HG03571 (cell line): Measurements from ENCODE around the gene CDC42BPB.

ENCODE experiments used
- ATAC-seq: cut with Tn5 transposase; IDR thresholded peaks from one replicate; pipeline ENCODE4 v1.9.1; 2021; ENCODE audit not compliant: unreplicated experiment

Gene CDC42BPB

GRCh38 chr14:103096387-103096786 lies 39.0 kb upstream of the CDC42BPB start:
- ATAC-seq: no peak

- no peak for ATAC-seq
Measured at GRCh38 chr14:103095210-103095778, 37.9 kb upstream of the CDC42BPB start.

- no peak for ATAC-seq
Measured at GRCh38 chr14:103094406-103095209, 37.3 kb upstream of the CDC42BPB start, which contains the start of gene EXOC3L4. Gene EXOC3L4 (plus strand): TSS chr14:103094725. CDS start chr14:103100220, 5,495 bp downstream.

DNA sequence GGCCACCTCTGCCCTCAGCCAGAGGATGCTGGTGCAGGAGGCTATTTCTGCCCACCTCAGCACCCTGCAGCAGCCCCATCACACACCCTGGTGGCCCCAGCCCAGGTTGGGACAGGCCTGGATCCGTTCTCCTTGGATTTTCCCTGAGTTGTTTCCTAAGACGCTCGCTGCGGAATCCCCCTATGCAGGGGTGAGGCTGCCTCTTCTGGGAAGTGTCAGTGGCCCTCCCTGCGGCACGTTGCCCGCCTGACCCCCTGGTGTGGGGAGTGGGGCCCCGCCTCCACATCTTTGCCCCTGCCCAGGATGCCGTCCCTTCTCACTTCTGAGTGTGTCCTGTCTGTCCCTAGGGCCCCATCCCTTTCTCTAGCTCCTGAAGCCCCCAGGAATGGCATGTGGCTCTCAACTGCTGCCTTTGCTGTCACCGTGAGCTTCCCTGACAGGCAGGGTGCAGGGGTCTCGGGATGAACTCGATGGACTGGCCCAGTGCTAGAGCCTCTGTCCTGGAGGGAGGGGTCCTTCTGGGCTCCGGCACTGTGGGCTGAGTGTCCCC lies 36.6 kb upstream of the CDC42BPB start:
- no peak for ATAC-seq

GRCh38 chr14:103091883-103092222 lies 34.5 kb upstream of the CDC42BPB start:
- ATAC-seq: no peak

GRCh38 chr14:103091041-103091882 lies 33.9 kb upstream of the CDC42BPB start:
- ATAC-seq: no peak

DNA sequence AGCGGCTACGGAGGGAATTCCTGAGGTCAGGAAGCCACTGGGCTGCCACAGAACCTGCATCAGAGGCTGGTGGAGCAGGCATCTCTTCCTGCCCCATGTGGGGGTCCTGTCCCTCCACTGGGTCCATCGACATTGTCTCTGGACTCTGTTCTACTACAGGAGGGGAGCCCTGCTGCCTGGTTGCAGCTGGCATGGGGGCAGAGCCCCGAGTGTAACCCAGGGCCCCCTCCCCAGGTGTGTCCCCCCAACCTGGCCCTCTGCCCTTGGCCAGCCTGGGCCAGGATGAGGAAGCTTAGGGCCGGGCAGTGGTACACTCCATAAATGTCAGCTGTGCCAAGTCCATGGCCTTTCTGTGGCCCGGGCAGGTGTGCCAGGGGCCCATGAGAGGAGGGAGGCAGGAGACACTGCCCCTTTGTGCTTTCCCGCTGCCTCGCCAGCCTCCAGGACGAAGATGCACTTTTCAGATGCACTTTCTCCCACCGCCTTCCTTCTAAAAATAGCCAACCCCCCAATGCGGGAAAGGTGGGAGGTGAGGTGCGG lies 33.2 kb upstream of the CDC42BPB start:
- no peak for ATAC-seq

GRCh38 chr14:103089386-103090335 lies 32.3 kb upstream of the CDC42BPB start:
- ATAC-seq: no peak

DNA sequence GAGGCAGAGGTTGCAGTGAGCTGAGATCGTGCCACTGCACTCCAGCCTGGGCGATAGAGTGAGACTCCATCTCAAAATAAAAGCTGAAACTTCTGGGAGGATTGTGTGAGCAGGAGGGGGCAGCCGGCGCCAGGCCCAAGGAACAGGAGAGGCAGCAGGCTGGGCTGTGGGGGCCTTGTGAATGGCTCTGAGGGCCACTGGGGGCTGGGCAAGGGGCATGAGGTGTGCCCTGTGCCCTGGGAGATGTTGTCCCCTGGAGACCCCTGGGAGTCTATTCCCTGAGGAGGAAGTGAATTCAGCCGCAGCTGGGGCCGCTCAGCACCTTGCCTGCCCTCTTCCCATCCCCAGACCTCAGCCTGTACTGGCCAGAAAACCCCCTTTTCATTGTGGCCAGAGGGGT lies 31.6 kb upstream of the CDC42BPB start:
- no peak for ATAC-seq

DNA sequence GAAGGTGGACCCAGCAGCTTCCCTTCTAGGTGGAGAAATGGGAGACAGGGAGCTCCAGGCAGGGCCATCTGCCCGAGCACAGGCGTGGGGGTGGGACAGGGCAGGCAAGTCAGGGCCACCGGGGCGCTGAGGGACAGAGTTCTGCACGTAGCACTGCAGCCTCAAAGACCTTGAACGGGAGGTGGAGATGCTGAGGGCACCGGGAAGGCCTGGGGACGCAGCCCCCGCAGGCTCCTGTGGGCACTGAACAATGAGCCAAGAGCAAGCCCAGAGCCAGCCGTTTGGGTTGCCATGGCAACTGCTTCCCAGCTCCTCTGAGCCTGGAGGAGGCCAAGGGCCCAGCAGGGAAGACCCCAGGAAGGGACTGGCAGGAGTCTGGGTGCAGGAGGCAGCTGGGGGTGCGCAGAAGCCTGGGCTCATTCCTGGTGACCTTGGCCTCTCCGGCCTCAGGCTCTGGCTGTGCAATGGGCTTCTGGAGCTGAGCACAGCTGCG lies 30.0 kb upstream of the CDC42BPB start:
- no peak for ATAC-seq

DNA sequence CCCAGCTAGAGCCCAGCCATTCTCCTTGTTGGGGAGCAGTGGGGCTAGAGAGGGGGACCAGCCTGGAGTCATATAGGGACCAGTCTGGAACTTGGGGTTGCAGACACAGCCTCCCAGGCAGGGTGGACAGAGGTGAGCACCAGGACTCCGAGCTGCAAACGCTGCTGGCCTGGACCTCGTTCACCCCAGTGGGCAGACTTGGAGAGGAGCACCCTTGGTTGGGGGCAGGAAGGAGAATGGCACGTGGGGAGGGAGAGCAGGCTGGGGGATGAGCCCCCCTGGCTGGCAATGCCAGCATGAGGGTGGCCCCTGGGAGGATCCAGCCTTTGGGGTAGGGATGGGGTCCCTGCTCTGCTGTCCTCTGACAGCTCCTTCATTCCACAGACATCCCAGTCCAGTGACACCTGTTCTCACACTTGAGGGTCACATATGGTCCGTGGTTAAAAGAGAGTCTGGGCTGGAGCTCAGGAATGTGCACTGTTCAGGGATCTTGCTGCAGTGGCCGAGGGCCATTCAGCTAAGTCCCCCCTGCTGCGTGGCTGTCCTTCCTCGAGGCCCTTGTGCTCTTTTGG lies 29.5 kb upstream of the CDC42BPB start:
- no peak for ATAC-seq

DNA sequence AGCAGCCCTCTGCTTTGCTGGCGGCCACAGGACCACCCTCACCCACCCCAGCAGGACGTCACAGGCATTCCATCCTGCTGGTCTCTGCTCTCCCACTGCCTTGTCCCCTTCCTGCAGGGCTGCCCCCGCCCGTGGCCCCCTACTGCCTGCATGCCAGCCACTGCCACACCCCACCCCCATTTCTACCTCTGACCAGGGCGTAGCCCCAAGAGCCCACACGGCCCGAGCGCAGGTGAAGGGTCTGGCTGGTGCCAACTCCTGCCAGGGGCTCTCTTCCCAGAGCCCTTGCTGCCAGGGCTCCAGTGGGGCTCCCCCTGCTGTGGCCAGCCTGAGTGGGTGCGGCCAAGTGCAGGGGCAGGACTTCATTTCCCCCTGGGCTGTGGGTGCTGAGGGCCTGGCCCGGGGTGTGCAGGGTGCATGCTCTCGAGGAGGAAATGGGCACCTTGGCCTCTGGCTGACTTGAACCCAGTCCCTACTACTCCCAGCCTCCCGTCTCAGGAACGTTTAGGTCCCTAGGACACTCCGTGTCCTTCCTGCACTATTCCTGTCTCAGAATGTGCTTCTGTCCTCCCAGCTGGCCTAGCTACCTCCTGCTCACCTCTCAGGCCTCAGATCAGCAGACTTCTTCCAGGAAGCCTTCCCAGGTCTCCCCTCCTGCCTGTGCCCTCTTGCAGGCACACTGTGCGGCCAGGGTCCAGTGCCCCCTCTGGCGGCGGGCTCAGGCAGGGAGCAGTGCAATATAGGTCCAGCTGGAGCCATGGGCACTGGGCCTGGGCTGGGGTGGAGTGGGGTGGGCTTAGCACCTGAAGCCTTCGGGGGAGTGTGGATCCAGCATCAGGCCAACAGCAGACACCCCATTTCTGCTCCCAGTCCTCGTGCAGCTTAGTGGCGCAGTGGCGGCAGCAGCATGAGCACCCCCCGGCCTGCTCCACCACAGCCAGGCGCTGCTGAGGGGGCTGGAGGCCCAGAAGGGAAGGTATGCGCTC lies 28.1 kb upstream of the CDC42BPB start:
- no peak for ATAC-seq

DNA sequence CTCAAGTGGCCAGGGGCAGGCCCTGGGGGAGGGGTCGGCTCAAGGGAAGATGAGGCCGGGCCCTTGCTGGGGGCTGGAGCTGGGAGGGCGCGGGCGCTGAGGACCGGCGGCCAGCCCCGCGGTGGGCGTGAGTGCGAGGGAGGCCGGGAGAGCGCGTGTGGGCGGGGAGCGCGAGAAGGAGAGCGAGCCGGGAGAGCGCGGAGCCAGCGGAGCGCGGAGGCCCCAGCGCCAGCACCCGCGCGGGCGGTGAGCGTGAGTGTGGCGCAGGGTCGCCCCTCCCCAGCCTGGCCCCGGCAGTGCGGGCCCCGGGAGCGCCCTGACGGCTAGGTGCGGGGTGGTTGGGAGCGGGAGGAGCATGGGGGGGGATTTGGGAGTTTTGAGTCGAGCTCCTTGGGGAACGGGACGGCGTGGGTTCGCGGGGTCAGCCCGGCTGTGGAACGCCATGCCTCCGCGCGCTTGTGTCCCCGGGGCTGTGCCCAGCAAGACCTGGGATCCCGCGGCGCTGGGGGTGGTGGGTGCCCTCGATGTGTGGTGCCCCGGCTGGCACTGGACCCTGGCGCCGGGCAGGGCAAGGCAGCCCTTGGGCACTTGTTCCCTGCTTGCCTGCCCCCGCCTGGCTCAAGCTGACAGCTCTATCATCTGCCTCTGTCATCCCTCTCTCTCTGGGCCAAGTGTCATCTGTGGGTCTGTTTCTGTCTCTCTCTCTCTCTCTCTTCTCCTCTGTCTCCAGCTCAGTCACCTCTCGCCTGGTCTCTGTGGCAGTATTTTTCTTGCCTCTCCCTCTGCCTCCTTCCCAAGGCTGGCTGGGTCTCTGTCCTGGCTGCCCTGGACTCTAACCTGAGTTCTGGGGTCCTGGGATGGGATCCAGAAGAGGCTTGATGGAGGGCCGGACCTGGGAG lies 26.9 kb upstream of the CDC42BPB start, which contains the start of gene LBHD2:
Gene LBHD2, plus strand, starts transcription at position 190 of the 899 bp plus-strand sequence. CDS start 1,803 bp downstream, outside the sequence.
- no peak for ATAC-seq

- no peak for ATAC-seq
Measured at GRCh38 chr14:103081951-103082350, 24.6 kb upstream of the CDC42BPB start.

DNA sequence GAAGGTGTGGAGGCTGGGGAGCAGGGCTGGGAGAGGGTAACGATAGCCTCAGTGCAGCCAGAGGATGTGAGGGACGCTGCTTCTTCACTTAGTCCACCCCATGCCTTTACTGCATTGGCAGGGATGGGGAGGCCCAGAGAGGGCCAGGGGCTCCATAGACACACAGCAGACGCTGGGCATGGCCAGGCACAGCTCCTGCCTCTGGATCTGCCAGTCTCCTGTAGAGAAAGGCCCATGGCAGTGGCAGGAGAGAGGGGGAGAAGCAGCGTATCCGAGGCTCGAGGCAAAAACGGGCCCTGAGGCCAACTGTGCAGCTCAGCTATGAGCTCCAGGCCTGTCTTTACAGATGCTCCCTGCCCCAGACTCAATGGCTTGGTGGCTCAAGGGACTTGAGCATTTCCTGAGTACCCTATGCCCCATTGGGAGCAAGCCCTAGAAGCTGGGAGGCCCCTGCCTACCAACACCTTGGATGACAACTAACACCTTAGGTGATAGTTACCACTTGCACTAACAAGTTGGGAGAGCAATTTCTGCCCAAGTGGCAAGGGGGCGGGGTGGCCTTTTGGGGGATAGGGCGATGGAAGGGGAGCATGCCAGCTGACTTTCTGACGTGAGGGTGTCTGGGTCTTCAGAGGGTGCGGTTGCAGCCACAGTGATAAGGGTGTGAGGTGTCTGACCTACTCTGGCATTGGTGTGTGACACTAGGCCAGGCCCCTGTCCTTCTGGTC lies 21.7 kb upstream of the CDC42BPB start:
- no peak for ATAC-seq

DNA sequence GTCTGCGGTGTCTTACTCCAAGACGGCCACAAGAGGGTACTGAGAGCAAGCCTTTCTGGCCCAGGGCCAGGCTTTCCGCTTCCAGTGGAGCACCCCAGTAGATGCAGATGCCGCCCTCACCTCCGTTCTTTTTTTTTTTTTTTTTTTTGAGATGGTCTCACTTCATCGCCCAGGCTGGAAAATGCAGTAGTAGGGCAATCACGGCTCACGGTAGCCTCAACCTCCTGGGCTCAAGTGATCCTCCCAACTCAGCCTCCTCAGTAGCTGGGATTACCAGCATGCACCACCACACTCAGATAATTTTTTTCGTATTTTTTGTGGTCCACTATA lies 21.0 kb upstream of the CDC42BPB start:
- no peak for ATAC-seq
